ENCODE measurements around the gene KCNIP1.

GRCh38 chr5:170596482-170597044 lies 92.7 kb downstream of the KCNIP1 start:
- no peak for TF ChIP-seq CTCF (IDR thresholded peaks at IDR 0.05; ENCODE audit: insufficient read depth, low read length, poor library complexity, severe bottlenecking)
- no peak for TF ChIP-seq EZH2phosphoT487 (conservative IDR thresholded peaks at IDR 0.05; ENCODE audit: low read length)

Data from SU-DHL-6 (cell line).